Measurements from ENCODE around the gene LRRC28.

Gene LRRC28

DNA sequence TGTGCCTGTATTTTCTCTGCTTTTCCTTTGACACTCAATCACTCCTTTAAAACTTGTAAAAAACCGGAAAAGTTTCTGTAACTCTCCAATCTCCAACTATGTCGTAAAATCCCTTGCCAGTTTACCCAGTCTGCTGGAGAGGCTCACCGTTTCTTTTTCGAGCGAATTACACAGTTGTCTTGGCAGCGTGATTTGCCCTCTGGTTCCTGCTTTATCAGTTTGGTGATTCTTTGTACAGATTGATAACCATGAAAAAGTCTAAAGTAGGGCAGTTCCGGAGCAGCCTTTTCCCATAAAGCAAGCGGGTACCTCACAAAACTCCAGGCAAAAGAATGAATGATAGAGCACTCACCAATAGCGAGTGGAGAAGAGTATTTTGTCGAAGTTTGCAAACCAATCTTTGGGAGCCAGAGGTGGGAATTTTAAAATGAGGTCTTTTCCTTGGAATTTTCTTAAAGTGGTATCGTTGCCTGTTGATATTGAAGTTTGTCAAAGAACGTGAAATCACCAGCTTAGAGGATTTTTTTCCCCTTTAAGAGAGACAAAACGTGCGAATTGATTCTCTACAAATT lies 1.9 kb upstream of the LRRC28 start, which contains the start of gene TTC23:
TTC23 (minus strand) TSS at position 312 of the 572 bp plus-strand sequence. CDS start 20,869 bp downstream, outside the sequence.
- no peak for DNase-seq (ENCODE audit: low read depth in 2 of 2)

DNA sequence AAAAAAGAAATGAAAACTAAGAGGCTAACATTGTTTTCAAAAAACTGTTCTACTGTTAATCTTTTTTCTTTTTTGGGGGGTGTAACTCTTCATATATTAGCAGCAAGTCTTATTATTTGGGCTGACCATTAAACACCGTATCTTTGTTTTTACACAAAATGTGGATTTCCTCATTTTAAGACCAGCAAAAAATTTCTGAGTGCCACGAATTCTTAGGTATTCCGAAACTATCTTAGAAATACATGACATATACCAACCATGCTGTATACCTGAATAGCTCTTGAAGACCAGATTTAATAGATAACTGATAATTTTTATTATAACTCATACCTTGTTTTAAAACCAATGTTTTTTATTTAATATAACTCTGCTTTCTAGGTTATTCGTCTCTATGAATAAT lies 1.3 kb upstream of the LRRC28 start:
- DNase-seq (ENCODE audit: low read depth in 2 of 2): no peak

DNA sequence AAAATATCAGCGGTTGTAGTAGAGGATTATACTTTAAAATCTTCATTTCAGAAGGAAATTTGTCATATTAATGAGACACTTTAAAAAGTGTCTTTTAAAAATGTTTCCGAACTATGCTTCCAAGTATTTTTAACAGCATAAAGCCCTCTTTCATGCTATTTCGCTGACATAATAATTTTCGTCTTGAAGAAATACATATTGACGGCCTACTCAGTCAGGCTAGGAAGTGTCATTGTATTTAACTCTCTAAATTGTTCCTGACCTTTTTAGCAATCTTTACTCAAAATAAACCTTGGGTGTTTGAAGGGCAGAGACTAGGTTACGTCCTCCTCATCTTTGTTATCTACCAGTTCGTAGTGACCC lies 806 bp upstream of the LRRC28 start:
- DNase-seq (ENCODE audit: low read depth in 2 of 2): no peak

DNA sequence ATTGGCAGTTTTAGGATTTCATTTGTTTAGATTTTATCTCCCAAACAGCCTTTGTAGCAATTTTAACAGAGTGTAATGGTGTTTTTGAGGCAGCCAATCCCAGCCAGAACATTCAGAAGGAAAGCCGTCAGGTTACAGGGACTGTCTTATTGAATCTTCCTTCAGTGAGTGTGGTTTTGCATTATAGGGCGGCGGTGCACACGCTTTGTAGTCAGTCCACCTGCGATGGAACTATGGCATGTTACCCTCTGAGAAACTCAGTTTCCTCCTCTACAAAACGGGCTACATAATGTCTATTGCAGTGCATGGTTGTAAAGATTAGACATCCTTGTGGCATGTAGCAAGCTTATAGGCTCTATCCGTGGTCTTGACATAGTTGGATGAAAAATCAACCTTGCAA lies 1.0 kb downstream of the LRRC28 start:
- DNase-seq (ENCODE audit: low read depth in 2 of 2): no peak

DNA sequence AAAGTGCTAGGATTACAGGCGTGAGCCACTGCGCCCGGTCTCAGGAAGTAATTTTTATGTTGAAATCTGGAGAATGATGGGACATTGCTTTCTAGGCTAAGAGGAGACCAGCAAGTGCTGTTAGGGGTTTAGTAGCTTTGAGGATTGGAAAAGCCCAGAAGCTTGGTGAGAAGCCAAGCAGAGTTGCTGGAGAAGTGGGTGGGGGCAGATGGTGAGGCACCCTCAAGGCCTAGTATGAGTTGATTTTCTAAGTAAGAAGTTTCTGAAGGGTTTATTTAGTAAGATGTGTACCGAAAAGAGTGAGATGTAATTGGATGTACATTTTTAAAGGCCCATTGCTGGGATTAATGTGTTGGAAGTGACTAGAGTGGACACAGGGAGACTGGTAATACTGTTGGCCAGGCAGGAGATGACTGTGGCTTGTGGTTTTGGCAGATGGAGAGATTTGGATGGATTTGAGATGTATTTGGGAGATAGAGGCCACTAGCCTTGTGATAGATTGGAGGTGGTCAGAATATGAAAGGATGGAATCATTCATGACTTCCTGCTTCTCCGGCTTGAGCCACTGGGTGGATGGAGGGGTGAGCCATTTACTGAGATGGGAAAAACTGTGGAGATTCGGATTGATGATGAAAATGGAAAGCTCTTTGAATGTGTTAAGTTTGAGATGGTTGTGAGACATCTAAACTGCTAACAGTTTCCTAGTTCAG lies 2.3 kb downstream of the LRRC28 start:
- DNase-seq (ENCODE audit: low read depth in 2 of 2): no peak

DNA sequence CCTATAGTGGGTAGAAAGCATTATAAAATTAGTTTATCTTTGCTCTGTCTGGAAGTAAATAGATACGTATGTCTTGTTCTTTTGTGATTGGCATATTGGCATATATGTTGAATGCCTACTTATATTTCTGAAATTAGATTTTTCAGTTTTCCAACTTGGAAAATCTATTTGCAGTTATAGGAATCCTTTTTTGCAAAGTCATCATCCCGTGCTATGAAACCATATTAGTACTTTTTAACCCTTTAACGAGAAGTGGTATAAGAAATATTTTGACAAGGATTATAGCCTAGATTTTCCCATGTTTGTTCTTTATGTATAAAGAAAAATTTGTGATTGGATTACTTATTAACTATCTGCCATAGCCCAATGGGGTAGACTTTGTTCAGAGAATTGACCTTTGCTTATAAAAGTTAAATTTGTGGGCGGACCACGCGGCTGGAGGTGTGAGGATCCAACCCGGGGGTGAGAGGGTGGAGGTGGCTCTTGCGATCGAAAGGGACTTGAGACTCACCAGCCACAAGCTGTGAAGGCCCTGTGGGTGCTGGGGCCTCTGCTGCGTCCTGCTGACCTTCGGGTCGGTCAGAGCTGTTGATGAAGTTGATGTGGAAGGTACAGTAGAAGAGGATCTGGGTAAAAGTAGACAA lies 5.9 kb downstream of the LRRC28 start:
- DNase-seq (ENCODE audit: low read depth in 2 of 2): no peak

DNA sequence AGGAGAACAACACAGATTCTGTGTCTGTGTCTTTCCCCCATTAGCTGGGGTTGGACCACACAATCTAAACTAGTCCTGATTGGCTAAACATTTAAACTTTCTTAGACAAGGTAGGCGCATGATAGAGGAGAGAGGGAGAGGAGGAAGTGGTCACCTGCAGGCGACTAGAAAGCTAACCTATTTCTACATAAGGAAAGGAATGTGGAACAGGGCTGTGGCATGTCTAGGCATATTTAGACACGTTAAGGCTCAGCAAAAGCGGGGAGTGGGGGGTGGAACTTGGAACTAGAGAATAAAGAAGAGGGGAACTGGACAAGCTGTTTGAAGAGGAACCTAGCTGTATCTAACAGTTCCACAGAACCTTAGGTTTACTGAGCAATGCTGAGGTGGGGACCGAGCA lies 12.8 kb downstream of the LRRC28 start:
- no peak for DNase-seq (ENCODE audit: low read depth in 2 of 2)

DNA sequence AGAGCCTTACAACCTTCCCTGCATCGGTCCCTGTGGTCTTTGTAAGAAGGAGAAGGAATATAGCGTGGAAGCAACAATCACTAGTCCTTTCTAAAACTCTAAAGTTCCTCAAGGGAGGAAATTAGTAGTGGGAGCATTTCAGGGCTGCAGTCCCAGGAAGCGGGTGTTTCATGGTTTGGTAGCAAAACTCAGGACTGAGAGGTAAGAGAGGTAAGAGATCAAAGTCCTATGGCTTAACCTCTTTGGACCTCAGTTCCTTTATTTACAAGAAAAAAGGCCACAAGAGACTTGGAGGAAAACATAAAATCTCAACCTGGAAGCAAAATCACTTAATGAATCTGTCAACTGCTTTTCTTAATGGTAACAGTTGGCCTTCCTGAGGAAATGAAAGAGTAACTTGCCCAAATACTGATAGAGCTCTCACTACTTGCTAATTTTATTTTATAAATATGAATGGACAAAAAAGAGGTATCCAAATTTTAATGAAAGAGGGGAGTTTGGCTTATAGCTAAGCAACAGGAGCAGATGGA lies 14.3 kb downstream of the LRRC28 start:
- DNase-seq (ENCODE audit: low read depth in 2 of 2): no peak

DNA sequence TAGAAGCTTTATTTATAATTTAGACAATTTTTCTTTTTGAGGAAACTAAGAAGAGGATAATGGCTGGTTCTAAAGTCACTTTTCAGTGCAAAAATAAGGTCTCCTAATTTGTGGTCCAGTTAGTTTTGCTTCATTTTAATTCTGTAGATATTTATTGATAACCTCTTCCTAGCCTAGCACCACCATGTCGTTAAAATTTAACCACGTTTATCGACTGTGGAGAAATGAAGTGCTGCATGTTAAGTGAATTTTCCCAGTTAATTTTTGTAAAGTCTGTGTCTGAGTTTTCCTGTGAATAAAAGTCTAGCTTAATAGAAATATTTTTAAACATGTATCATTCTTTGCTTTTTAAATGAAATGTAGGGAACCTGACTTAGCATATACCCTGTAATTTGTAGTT lies 16.7 kb downstream of the LRRC28 start:
- no peak for DNase-seq (ENCODE audit: low read depth in 2 of 2)

DNA sequence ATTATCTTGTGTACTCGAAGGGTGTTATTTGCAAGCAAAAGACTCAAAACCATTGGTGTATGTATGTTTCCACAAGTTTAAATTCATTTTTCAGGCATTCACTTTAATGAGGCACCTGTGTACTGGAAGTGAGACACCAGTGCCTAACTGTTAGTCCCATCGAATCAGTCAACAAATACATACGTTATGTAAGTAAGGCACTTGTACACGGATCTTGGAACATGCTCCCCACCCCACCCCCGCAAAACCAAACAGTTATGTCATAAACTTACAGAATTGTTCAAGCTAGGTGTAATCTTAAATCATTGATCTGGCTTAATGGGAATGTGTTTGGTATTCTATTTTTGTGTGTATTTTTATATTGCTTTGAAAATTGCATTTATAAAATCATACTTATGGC lies 17.1 kb downstream of the LRRC28 start:
- DNase-seq (ENCODE audit: low read depth in 2 of 2): no peak

DNA sequence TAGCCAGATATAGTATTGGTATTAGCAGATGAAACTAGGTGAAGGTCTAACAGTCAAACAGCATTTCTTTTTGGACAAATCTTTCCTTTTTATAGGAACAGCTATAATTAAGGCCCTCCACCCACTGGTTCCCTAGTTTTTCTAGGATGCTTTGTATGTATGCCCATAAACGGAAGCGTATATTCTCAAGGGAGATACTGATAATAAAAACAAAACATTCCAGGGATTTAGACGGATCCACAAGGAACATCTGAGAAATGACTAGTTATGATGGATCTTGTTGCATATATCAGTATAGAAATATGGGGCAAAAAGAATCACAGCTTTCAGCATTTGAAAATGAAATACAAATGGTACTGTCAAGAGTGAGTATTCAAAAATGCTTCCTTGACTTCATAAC lies 22.5 kb downstream of the LRRC28 start:
- no peak for DNase-seq (ENCODE audit: low read depth in 2 of 2)

DNA sequence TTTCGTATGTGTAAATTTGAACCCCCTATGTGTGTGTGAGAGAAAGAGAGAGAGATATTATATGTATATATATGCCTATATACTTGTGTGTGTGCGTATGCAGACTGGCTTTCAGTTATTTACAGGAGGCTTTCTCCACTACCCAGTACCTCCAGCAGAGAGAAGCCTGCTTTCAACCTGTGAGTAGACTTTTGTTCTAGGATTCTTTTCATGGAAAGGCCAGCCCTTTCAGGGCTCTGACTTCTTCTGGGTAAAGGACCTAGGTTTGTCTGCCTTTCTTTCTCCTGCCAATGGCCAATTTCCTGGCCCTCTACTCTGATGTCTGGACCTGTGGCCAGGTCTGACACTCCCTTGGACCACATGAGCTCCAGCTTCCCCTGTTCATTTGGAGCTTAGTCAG lies 23.8 kb downstream of the LRRC28 start:
- no peak for DNase-seq (ENCODE audit: low read depth in 2 of 2)

DNA sequence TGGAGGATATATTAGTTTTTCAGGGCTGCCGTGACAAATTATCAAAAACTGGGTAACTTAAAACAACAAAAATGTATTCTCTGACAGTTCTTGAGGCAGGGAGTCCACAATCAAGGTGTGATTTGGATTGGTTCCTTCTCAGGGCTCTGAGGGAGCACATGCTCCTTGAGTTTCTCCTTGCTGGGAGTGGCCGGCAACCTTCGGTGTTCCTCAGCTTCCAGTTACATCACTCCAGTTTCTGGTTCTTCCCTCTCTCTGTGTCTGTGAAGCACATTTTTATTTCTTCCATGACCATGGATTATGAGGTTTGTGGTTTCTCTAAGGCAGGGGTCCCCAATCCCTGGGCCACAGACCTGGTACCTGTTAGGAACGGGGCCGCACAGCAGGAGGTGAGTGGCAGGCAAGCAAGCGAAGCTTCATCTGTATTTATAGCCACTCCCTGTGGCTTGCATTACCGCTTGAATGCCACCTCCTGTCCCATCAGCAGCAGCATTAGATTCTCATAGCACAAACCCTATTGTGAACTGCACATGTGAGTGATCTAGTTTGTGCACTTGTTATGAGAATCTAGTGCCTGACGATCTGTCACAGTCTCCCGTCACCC lies 24.3 kb downstream of the LRRC28 start:
- DNase-seq (ENCODE audit: low read depth in 2 of 2): no peak

DNA sequence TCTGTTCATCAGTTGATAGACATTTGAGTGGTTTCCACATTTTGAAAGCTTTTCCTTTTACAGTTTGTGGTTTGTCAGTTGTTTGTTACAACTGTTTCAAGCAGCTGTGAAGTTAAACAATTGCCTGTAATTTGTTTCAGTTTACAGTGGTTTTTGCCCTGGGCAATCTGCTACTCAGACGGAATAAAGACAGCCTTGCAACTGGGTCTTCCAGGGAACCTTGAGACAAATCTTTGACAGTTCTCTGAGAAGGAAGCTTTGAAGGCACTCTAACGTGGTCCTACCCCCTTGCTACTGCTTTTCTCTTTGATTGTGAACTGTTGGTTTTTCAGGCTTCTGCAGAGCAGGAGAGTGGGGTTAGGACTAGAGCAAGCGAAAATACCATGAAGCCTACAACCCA lies 28.0 kb downstream of the LRRC28 start:
- no peak for DNase-seq (ENCODE audit: low read depth in 2 of 2)

DNA sequence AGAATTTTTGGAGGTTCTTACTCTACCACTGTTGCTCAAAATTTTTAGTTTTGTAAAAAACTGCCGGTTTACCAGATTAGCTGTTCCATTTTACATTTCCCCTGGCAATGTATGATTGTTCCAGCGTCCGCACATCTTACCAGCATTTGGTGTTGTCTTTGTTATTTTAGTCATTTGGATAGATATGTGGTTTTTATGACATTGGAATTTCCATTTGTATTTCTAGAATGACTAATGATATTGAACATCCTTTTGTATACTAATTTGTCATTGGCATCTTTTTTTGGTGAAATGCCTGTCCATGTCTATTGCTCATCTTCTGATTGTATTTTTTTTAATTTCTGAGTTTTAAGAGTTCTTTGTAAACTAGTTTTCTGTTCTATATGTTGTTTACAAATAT lies 28.5 kb downstream of the LRRC28 start:
- no peak for DNase-seq (ENCODE audit: low read depth in 2 of 2)

DNA sequence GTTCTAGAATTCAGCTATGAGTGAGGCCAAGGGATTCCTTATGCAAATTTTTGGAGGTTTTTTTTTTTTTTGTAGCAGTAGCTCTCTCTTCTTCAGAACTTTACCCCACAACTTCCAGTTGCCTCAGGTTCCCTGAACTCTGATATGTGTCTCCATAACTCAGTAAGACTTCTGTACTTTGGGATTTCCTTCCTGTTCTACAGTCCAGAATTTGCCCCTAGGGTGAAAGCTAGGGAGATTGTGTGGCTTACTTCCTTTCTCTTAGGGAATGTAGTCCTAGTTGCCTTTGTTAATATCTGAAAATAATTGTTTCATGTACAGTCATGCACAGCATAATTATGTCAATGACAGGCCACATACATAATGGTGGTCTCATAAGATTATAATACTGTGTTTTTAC lies 30.8 kb downstream of the LRRC28 start:
- no peak for DNase-seq (ENCODE audit: low read depth in 2 of 2)

DNA sequence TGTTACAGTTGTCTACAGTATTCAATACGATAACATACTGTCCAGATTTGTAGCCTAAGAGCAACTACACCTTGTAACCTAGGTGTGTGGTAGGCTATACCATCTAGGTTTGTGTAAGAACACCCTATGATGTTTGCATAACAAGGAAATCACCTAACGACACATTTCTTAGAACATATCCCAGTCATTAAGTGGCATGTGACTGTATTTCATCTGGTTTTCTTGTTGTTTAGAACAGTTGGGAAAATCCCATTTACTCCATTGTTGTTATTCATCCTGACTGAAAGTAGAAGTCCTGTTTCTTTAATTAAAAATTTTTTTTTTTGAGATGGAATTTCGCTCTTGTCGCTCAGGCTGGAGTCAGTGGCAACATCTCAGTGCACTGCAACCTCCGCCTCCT lies 31.3 kb downstream of the LRRC28 start:
- no peak for DNase-seq (ENCODE audit: low read depth in 2 of 2)

DNA sequence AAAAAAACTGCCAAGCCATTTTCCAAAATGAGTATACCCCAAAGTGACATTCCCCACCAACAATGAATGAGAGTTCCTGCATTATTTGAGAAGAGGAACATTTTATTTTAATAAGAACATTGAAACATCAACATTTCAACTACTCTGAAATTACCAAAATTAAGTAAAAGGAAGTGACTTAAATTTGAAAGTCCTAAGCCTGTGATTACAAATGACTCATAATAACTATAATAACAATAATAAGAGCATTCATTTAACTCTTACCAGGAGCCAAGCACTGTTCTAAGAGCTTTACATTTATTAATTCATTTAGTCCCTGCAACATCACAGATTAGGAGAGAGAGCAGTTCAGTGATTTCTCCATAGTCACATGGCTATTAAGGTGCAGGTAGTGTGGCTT lies 32.4 kb downstream of the LRRC28 start:
- DNase-seq (ENCODE audit: low read depth in 2 of 2): no peak

DNA sequence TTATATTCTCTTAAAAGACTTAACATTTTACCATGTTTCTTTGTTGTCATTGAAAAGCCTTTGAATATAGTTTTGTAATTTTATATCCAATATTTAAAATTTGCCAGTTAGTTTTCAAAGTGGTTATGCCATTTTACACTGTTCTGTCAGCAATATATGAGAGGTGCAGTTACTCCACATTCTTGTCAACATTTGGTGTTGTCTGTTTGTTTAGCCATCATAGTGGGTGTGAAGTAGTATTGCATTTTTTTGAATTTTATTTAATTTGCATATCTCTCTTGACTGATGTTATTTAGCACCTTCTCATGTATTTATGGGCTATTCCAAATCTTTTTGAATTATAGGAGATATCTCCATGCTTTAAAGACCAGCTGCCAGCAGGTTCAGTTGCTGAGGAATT lies 40.4 kb downstream of the LRRC28 start:
- DNase-seq (ENCODE audit: low read depth in 2 of 2): no peak

DNA sequence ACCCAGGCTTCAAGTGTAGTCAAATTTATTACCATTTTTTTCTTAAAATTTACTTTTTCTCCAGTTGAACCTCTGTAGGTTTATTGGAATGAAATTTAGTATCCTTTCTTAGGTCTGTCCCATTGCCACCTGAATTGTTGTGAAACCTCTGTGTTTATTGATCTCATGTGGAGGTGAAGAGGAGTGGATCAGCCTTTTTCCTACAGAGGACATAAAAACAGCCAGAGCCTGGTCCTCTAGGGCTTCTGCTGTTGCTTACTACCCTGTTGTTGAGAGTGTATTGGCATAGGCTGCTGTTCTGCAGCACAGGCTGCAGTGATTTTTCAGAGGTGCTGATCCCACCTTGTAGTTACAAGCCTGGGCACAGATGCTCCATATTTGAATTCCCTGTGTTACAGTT lies 44.6 kb downstream of the LRRC28 start:
- no peak for DNase-seq (ENCODE audit: low read depth in 2 of 2)

DNA sequence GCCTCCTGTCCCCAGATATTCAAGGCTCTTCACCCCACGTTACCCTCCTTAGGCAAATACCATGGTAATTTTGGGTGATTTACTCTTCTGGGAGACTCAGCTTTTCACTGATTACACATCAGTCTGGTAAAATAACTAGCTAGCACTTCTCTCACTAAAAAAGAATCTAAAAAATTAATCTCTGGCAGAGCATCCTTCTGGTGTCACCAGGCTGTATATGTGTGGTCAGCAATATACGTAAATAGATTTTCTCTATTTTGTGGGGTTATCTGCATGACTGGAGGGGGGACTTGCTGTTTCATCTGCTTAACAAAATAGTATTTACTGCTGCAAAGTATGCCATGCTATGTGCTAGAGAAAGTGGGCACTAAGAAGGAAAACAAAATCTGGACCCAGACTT lies 45.1 kb downstream of the LRRC28 start:
- DNase-seq (ENCODE audit: low read depth in 2 of 2): no peak

DNA sequence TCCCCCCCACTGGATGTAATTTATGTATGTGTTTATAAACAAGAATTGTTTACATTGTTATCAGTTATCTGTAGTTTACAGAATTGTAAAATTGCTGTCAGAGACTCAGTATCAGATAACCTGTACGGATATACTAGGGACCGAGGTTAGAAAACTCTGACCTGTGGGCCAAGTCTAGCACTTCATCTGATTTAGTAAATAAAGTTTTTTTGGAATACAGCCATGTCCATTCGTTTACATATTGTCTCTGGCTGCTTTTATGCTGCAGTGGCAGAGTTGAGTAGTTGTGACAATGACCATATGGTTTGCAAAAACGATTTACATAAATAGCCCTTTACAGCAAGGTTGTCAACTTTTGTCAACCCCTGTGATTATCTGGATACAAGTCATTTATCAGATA lies 52.6 kb downstream of the LRRC28 start:
- DNase-seq (ENCODE audit: low read depth in 2 of 2): no peak
